ENCODE results near the gene GBA2.

DNA sequence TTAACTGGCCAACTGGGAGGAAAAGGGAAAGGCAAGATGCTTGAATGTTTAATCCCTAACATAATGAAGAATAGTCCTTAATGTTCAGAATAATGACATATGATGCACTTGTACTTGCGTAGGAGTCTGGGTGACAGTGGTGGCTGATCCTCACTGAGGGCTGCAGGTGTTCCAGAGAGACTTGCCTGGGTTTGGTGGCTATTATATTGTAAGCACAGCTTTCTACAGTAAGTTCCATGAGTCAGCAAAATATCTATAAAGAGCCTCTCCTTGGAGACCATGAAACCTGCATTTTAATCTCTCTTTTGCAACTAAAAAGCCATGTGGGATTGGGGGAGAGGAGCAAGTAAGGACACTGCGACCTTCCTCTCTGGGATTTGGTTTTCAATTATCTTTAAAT lies 40.5 kb upstream of the GBA2 start:
- TF ChIP-seq, protein P1, sequence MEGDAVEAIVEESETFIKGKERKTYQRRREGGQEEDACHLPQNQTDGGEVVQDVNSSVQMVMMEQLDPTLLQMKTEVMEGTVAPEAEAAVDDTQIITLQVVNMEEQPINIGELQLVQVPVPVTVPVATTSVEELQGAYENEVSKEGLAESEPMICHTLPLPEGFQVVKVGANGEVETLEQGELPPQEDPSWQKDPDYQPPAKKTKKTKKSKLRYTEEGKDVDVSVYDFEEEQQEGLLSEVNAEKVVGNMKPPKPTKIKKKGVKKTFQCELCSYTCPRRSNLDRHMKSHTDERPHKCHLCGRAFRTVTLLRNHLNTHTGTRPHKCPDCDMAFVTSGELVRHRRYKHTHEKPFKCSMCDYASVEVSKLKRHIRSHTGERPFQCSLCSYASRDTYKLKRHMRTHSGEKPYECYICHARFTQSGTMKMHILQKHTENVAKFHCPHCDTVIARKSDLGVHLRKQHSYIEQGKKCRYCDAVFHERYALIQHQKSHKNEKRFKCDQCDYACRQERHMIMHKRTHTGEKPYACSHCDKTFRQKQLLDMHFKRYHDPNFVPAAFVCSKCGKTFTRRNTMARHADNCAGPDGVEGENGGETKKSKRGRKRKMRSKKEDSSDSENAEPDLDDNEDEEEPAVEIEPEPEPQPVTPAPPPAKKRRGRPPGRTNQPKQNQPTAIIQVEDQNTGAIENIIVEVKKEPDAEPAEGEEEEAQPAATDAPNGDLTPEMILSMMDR (conservative IDR thresholded peaks at IDR 0.05 in 1 of 2, IDR thresholded peaks at IDR 0.05 in 1 of 2; ENCODE audit: extremely low read depth in 1 of 2, insufficient read depth in 1 of 2, low read depth in 1 of 2, low read length in 2 of 2), result no peak
- TF ChIP-seq EZH2 (IDR thresholded peaks at IDR 0.05; ENCODE audit: borderline replicate concordance, low read length), result no peak

Measured in mammary epithelial cell (primary cell).